Pulmonary artery endothelial cell (primary cell): ENCODE measurements around the gene URAD. TPM values are rescaled to one million over a fixed set of nuclear protein-coding genes. Genes with fewer than 3 reads are reported as not detected.
"Not testable (repeated sequence)": the region's sequence is repeated elsewhere in the genome, so short reads cannot be mapped to it uniquely, and the experiment has no call there.

Experiments
- DNase-seq: peaks from one replicate; pipeline ENCODE4 v3.0.0-alpha.2; 2011; ENCODE audit warnings: low read depth, low spot score
- total RNA-seq: library from RNA; depleted of rRNA; stranded (reverse); fragments of >200 nt; gene quantifications from 2 replicates; pipeline ENCODE4 v1.2.3, GENCODE V29; 2014

The URAD gene, protein sequence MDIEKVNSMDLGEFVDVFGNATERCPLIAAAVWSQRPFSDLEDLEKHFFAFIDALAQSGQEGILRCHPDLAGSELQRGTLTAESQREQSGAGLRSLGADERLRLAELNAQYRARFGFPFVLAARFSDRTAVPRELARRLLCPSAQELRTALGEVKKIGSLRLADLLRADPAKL
- not detected in 2 replicates for total RNA-seq

DNA sequence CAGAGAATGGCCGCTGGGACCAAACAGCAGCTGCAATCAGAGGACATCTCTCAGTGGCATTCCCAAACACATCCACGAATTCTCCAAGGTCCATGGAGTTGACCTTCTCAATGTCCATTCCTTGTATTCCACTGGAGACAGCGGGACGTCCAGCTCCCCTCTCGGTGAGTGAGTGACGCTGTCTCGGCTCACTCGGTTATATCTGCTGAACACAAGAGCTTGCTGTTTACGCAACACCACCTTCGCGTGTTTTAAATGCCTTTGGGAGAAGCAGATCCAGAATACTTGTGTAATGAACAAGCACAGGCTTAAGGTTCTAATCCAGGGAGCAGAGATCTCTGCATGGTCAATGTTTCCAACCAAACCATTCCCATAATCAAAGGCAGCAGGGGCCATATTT lies at the start of gene URAD:
Gene URAD, minus strand, starts transcription at position 174 of the 400 bp plus-strand sequence. Its CDS starts 56 bp downstream, at position 118.
- no peak for DNase-seq

GRCh38 chr13:28037399-28037798 lies 48.9 kb upstream of the URAD start:
- DNase-seq: no peak

DNA sequence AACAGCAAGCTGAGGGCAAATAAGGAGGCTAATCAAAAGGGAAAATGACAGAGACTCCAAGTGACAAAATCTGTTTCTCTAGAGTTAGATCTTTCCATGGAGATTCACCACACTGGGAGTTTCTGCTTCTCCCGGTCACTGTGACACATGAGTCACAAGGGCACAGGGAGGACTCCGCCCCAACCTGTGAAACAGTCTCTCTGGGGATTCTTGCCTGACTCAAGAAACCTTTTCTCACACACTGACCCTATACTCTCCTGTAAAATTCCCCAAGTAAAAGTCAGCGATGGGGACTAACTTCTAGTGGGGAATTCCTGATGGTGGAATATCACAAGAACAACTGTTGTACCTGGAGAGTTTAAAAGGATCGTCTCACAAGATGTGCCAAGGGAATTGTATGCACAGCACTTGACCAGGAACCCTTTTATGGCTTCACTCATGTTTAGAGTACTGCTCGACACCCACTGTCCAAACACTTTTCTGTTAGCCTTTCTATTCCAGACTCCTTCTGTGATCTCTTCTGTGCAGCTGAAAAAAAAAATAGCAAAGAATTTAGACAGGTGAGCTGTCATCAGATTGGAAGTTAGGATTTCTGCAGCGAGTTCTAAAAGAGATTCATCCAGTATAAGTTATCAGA lies 46.8 kb upstream of the URAD start:
- DNase-seq: no peak

DNA sequence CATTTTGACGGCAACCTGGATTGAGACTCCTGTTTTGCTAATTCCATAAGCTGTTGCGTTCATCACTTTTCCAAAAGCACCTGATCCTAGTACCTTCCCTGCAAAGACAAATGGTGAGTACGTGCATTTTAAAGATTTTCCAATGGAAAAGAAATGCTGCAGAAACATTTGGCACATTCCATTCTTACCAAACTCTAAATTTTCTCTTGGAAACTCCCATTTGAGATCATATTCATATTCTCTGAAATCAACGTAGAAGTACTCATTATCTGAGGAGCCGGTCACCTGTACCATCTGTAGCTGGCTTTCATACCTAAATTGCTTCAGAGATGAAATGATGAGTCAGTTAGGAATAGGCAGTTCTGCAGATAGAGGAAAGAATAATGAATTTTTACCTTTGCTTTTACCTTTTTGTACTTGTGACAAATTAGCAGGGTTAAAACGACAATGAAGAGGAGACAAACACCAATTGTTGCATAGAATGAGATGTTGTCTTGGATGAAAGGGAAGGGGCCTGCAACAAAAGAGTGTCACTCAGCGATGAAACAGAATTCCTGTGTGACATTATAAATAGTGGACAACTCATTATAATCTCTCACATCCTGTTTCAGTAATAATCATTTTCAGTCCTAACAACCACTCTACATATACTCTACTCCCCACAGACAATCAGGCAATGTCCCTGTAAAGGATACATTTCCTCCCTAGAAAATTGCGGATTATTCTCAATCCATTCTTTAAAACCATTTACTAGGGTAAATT lies 45.6 kb upstream of the URAD start:
- no peak for DNase-seq

DNA sequence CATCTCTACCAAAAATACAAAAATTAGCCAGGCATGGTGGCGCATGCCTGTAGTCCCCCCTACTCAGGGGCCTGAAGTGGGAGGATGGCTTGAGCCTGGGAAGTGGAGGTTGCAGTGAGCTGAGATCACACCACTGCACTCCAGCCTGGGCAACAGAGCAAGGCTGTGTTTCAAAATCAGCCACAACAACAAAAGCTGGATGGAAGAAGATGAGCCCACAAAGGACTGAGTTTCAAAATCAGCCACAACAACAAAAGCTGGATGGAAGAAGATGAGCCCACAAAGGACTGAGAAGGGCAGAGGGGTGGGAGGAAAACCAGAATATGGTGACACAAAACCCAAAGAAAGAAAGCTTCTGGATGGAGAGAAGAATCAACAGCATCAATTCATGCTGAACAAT lies 43.9 kb upstream of the URAD start:
- not testable (repeated sequence) for DNase-seq

- no peak for DNase-seq
These were observed 43.4 kb upstream of the URAD start for GRCh38 chr13:28031896-28032288.

GRCh38 chr13:28031220-28031895 lies 42.9 kb upstream of the URAD start:
- DNase-seq: no peak

DNA sequence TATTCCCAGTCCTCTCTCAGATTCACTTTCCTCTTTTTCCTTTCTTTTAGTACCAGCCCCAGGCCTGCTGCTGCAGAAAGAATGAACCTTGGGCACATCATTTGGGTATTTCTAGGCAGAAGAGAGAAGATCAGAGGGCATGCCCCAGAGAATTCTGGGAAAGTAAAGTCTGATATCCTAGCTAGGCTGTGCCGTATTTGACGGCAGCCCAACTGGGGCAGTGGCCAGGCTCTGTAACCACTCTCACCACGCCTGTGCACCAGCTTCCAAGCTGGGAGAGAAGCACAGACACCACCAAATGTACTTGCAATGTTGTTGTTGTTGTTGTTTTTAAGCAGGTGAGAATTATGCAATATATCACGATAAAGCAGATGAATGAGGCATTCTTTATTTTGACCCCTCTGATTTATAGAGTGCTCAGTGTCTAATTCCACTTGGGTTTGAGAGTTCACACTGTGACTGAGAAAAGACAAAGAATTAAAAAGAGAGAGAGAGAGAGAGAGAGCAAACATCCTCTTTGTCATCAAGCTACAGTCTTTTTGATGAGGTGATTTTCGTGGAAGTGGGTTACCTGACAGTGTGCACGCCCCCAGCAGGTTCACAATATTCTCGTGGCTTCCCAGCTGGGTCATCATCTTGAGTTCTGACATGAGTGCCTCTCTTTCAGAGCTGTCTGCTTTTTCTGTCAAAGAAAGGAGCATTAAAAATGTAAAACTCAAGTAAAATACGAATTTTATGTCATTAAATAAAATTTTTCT lies 39.3 kb upstream of the URAD start:
- DNase-seq: no peak

DNA sequence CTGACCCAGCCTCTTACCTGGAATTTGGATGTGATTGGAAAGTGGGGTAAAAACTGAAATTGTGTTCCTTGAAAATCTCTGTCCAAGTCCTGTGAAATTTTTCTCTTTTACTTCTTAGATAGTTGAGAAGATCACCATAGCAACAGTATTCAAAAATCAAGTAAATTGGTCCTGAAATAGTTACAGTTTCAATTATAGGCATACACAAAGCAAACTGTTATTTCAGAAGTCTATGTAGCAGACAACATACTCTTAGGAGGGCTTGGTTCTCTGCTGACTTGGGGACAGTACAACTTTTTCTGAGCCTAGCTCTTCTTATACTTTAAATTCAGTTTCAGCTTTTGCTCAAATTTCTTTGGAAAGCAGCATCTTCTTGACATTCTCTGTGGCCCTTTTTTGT lies 38.6 kb upstream of the URAD start:
- DNase-seq: no peak

DNA sequence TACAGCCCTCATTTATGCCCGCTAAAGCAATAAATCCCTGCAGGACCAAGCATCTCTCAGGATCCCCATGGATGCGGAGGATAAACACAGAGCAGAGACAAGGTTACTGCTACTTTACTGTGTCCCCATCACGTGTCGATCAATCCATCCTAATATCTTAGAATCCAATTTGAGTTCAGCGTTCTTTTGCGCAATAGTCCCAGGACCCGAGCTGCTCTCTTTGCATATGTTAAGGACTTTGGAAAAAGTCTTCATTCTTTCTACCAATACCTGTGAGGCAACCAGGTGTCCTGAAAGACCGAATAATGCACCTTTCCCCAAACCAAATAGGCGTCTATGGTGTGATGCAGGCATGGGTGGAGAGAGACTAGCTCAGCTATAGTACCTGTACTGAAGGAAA lies 38.0 kb upstream of the URAD start:
- DNase-seq: no peak

DNA sequence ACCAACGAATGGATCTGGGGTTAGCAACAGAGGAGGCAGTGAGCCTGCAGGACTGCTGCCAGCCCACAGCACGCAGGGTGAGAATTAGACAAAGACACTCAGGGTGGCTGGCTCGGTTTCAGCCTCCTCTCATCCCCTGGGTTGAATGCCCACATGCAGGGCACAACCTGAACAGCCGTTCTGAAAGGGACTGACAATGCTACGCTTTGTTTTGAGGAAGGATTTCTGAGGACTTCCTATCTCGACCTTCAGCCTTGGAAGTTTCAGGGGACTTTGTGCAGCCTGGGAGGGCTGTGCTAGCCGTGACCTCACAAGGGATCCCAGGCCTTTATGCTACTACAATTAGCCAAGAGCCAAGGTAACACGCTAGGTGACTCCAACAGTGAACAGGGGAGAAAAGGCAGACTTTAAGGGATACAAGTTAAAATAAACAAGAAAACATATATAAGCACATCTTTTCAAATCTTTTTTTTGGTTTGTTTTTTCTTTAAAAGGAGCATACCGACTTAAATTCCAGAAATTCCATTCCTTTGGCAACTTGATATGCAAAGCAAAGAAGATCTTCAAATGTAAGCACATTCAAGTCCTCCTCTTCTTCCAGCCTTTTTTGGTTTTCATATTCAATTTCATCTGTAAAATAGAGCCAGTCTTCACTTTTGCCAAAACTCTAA lies 34.5 kb upstream of the URAD start:
- DNase-seq: no peak

DNA sequence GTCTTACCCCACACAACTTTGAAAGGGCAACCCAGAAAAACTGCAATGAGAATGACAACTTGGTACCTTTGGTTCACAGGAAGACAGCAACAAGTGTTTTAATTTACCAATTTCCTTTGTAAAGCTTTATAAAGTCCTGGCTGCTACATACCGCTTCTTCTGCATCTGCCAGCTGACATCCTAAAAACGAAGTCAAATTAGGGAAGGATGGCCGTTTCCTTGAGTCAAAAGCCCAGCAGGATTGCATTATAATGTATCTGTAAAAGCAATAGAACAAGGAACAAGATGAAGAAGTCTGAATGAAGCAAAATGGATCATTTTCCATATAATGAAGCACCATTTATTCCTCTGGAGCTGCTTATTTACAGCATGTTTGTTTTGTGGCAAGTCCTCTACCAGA lies 25.8 kb upstream of the URAD start:
- no peak for DNase-seq

GRCh38 chr13:28013482-28013881 lies 25.0 kb upstream of the URAD start:
- no peak for DNase-seq

DNA sequence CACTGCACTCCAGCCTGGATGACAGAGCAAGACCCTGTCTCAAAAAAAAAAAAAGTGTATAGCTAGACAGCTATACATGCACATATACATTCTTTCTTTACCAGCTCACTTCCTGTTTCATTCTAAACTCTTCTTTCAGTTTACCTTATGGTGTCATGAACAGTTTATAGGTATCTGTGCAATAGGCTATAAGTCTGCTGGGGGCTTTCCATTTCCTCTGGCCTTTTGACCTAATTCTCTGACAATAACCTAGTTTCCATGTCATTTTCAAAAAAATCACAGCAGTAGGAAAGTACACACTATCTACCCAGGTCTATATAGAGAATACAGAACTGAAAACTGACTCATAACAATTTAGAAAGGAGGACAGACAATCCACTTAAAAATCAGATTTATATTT lies 24.4 kb upstream of the URAD start:
- DNase-seq: no peak

DNA sequence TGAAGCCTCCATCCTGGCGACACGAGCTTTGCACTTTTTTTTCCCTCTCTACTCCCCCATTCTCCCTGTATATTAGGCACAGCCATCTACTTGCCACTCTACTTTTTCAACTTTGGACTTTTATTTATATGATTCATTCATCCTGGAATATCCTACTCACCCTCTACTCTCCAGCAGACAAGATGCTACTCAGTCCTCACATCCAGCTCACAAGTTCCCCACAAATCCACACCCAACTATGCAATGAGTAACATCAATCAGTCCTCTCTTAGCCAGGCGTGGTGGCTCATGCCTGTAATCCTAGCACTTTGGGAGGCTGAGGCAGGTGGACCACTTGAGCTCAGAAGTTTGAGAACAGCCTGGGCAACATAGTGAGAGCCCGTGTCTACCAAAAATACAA lies 23.9 kb upstream of the URAD start:
- DNase-seq: no peak

DNA sequence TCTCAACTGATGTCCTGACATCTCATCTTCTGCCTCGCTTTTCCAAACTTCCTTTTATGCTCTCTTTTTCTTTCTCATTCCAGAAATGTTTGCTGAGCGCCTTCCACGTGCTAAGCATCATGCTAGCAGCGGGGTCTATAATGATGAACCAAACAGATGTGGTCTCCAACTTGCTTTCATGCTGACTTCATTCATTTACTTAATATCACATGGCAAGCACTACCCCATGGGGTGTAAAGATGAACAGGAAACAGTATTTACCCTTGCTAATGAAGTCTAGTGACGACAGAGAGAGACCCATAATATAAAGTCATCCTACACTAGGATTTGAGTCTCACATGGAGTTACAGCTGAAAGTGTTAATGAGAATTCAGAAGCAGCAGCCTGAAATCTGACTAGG lies 21.6 kb upstream of the URAD start:
- no peak for DNase-seq

DNA sequence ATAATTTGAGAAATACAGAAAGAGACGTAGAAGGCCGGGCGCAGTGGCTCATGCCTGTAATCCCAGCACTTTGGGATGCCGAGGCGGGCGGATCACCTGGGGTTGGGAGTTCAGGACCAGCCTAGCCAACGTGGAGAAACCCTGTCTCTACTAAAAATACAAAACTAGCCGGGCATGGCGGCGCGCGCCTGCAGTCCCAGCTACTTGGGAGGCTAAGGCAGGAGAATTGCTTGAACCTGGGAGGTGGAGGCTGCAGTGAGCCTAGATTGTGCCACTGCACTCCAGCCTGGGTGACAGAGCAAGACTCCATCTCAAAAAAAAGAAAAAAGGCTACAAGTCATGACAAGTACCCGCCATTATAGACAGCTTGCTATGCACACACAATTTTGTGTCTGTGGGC lies 16.5 kb upstream of the URAD start:
- DNase-seq: not testable (repeated sequence)

- DNase-seq: no peak
These were observed 14.6 kb upstream of the URAD start for GRCh38 chr13:28002886-28003698.

DNA sequence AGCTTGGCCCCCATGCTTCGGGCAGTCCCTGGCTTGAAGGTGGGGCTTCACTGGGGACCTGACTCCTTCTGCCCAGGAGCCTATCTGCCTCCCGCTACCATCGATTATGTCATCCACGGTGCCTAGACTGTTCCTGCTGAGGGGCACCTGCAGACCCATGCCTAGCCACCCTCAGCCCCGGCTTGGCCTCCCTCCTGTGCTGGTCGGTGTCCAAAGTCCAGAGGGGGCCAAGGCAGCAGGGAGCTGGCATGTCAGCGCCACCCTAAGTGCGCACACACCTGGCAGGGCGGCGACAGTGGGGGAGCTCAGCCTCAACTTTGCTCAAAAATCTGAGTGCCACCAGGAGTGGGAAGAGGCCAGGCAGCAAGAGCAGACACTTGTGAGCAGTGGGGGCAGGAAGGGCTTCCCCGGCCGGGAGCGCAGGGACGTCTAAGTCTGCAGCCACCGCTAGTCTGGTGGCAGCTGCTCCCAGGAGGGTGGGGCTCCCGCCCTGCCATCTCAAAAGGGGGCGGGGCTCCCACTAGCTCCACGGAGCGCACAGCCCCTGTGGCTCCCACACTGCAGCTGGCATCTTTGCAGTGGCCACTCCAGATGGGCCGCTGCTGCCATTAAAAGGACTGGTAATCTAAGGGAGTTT lies 13.5 kb upstream of the URAD start:
- no peak for DNase-seq

DNA sequence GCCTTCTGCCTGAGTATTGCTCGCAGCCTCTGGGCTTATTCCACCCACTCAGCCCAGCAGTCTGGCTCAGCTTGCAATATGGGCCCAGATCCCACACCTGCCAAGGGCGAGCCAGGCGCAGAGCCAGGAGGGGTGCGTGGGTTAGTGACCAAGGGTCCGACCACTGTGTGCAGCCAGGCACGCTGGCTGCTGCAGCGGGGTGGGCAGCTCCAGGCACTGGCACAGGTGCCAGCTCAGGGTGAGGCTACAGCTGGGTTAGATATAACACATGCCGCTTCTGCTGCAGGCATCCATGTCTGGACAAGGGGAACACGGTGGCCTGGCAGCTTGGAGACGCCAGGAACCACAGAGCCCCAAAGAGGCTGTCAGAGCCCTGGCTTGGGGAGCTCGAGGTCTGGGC lies 12.6 kb upstream of the URAD start:
- no peak for DNase-seq
